AG10803 (cell line): ENCODE results near the gene ZNRD2.
"Not testable (repeated sequence)": the region's sequence is repeated elsewhere in the genome, so short reads cannot be mapped to it uniquely, and the experiment has no call there.

Experiments
- DNase-seq: peaks from one replicate; pipeline ENCODE4 v3.0.0; 2010; ENCODE audit warnings: low read depth
- H3K4me3 ChIP-seq: 2 replicates; pipeline ENCODE4 v1.5.1; 2011; ENCODE audit warnings: mild to moderate bottlenecking, low read length, control low read depth
- CTCF ChIP-seq: conservative IDR thresholded peaks from 2 replicates; pipeline ENCODE4 v1.5.1; 2011; ENCODE audit warnings: mild to moderate bottlenecking, low read length, control low read depth, inconsistent platforms

ZNRD2 gene

GRCh38 chr11:65569973-65570918 is at the start of gene ZNRD2:
TSS of gene ZNRD2 (plus strand) at chr11:65570477. CDS start at chr11:65570492, 15 bp downstream.
- TF ChIP-seq CTCF = peak; percentile 53
- peak; percentile 98 for DNase-seq
- H3K4me3 ChIP-seq = peak within 1 kb of the TSS; percentile 96

- DNase-seq, H3K4me3 ChIP-seq: not testable (repeated sequence)
Measured at GRCh38 chr11:65521777-65522521, 48.3 kb upstream of the ZNRD2 start.

- not testable (repeated sequence) for DNase-seq, H3K4me3 ChIP-seq
Measured at GRCh38 chr11:65522718-65523630, 47.3 kb upstream of the ZNRD2 start.

GRCh38 chr11:65523631-65523968 is 46.7 kb upstream of the ZNRD2 start:
- H3K4me3 ChIP-seq, DNase-seq: not testable (repeated sequence)

GRCh38 chr11:65524014-65524740 is 46.1 kb upstream of the ZNRD2 start:
- peak overlapping the region; percentile 46 for H3K4me3 ChIP-seq
- no peak for TF ChIP-seq CTCF
- no peak for DNase-seq

GRCh38 chr11:65524741-65525545 is 45.3 kb upstream of the ZNRD2 start, which contains the start of gene SCYL1:
TSS of gene SCYL1 (plus strand) at chr11:65525083. CDS start at chr11:65525154, 71 bp downstream.
- TF ChIP-seq CTCF = no peak
- peak; percentile 78 for DNase-seq
- H3K4me3 ChIP-seq = peak within 1 kb of the TSS; percentile 90

- no peak for DNase-seq
- TF ChIP-seq CTCF = no peak
- peak overlapping the region; percentile 90 for H3K4me3 ChIP-seq
Measured at GRCh38 chr11:65525546-65526480, 44.5 kb upstream of the ZNRD2 start.
